SK-N-SH treated with all-trans-retinoic acid at 6 μM for 48 hours (cell line): Measurements from ENCODE around the gene C22orf39.

Experiments used
- ARNTL ChIP-seq: fragments of 450-650 bp; formaldehyde crosslinking; IDR thresholded peaks from 2 replicates; pipeline ENCODE4 v1.5.0; 2020; ENCODE audit warnings: low read depth, mild to moderate bottlenecking, moderate library complexity, borderline replicate concordance
- CSDC2 ChIP-seq: fragments of 250-450 bp; sonication (Bioruptor Pico); IDR thresholded peaks from 2 replicates; pipeline ENCODE4 v1.5.0; 2020; ENCODE audit warnings: mild to moderate bottlenecking, moderate library complexity
- GLIS3 ChIP-seq: fragments of 250-450 bp; sonication (Bioruptor Pico); IDR thresholded peaks from 2 replicates; pipeline ENCODE4 v1.5.0; 2020; ENCODE audit warnings: mild to moderate bottlenecking, moderate library complexity
- ISL1 ChIP-seq: fragments of 250-450 bp; sonication (Bioruptor Pico); IDR thresholded peaks from 2 replicates; pipeline ENCODE4 v2.1.2; 2022; ENCODE audit warnings: mild to moderate bottlenecking, moderate library complexity
- PATZ1 ChIP-seq: fragments of 250-450 bp; sonication (Bioruptor Pico); IDR thresholded peaks from 2 replicates; pipeline ENCODE4 v1.8.0; 2020; ENCODE audit warnings: mild to moderate bottlenecking, moderate library complexity, borderline replicate concordance
- PPARA ChIP-seq: fragments of 250-450 bp; sonication (Bioruptor Pico); IDR thresholded peaks from 2 replicates; pipeline ENCODE4 v1.5.0; 2020; ENCODE audit warnings: mild to moderate bottlenecking, borderline replicate concordance
- RARB ChIP-seq: fragments of 250-450 bp; sonication (Bioruptor Pico); IDR thresholded peaks from 2 replicates; pipeline ENCODE4 v1.8.0; 2021; ENCODE audit warnings: mild to moderate bottlenecking, moderate library complexity
- TCF4 ChIP-seq: fragments of 250-450 bp; sonication (Bioruptor Pico); IDR thresholded peaks from 2 replicates; pipeline ENCODE4 v1.8.0; 2021; ENCODE audit warnings: mild to moderate bottlenecking, moderate library complexity, borderline replicate concordance
- TOX ChIP-seq: fragments of 250-450 bp; sonication (Bioruptor Pico); IDR thresholded peaks from 2 replicates; pipeline ENCODE4 v1.8.0; 2021; ENCODE audit warnings: mild to moderate bottlenecking, moderate library complexity, borderline replicate concordance
- ZC3H10 ChIP-seq: fragments of 250-450 bp; sonication (Bioruptor Pico); IDR thresholded peaks from 2 replicates; pipeline ENCODE4 v1.5.1; 2021; ENCODE audit warnings: mild to moderate bottlenecking, moderate library complexity
- ZFP3 ChIP-seq: fragments of 250-450 bp; sonication (Bioruptor Pico); IDR thresholded peaks from 2 replicates; pipeline ENCODE4 v1.5.0; 2020; ENCODE audit warnings: mild to moderate bottlenecking, moderate library complexity
- ZNF565 ChIP-seq: fragments of 450-650 bp; formaldehyde crosslinking; conservative IDR thresholded peaks from 2 replicates; pipeline ENCODE4 v1.5.0; 2020; ENCODE audit warnings: low read depth, mild to moderate bottlenecking, moderate library complexity
- ZNF70 ChIP-seq: fragments of 450-650 bp; formaldehyde crosslinking; IDR thresholded peaks from 2 replicates; pipeline ENCODE4 v1.5.0; 2020; ENCODE audit warnings: mild to moderate bottlenecking, moderate library complexity
- TF ChIP-seq, protein P1 (sequence below): fragments of 250-450 bp; sonication (Bioruptor Pico); IDR thresholded peaks from 2 replicates; pipeline ENCODE4 v1.5.1; 2020; ENCODE audit warnings: low read depth, mild to moderate bottlenecking, moderate library complexity

GRCh38 chr22:19447330-19448075 lies at the start of gene C22orf39:
- TF ChIP-seq RARB (CRISPR knock-in tag) (no peak), PPARA (CRISPR knock-in tag) (no peak), ZFP3 (CRISPR knock-in tag) (no peak), PATZ1 (CRISPR knock-in tag) (no peak), ZC3H10 (CRISPR knock-in tag) (no peak), ZNF70 (no peak), GLIS3 (CRISPR knock-in tag) (no peak), ARNTL (no peak), TCF4 (CRISPR knock-in tag) (no peak), ZNF565 (CRISPR knock-in tag) (no peak), TOX (no peak), ISL1 (CRISPR knock-in tag) (no peak), CSDC2 (no peak)
- TF ChIP-seq, protein P1, sequence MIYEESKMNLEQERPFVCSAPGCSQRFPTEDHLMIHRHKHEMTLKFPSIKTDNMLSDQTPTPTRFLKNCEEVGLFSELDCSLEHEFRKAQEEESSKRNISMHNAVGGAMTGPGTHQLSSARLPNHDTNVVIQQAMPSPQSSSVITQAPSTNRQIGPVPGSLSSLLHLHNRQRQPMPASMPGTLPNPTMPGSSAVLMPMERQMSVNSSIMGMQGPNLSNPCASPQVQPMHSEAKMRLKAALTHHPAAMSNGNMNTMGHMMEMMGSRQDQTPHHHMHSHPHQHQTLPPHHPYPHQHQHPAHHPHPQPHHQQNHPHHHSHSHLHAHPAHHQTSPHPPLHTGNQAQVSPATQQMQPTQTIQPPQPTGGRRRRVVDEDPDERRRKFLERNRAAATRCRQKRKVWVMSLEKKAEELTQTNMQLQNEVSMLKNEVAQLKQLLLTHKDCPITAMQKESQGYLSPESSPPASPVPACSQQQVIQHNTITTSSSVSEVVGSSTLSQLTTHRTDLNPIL, result no peak
